Activated naive CD8-positive, alpha-beta T cell (primary cell): ENCODE data around the gene NOX3.

Experiments
- H3K27ac Mint-ChIP-seq: one replicate; pipeline ENCODE4 v1.8.0; 2021; ENCODE audit warnings: mixed read lengths
- H3K27me3 Mint-ChIP-seq: one replicate; pipeline ENCODE4 v1.8.0; 2021; ENCODE audit warnings: mixed read lengths
- H3K36me3 Mint-ChIP-seq: one replicate; pipeline ENCODE4 v1.8.0; 2021; ENCODE audit warnings: mixed read lengths
- H3K4me1 Mint-ChIP-seq: one replicate; pipeline ENCODE4 v1.8.0; 2021; ENCODE audit warnings: low read depth, mixed read lengths
- H3K4me3 Mint-ChIP-seq: one replicate; pipeline ENCODE4 v1.8.0; 2021; ENCODE audit warnings: mild to moderate bottlenecking, mixed read lengths
- H3K9me3 Mint-ChIP-seq: one replicate; pipeline ENCODE4 v1.8.0; 2021; ENCODE audit warnings: low read depth, mixed read lengths

The NOX3 gene

DNA sequence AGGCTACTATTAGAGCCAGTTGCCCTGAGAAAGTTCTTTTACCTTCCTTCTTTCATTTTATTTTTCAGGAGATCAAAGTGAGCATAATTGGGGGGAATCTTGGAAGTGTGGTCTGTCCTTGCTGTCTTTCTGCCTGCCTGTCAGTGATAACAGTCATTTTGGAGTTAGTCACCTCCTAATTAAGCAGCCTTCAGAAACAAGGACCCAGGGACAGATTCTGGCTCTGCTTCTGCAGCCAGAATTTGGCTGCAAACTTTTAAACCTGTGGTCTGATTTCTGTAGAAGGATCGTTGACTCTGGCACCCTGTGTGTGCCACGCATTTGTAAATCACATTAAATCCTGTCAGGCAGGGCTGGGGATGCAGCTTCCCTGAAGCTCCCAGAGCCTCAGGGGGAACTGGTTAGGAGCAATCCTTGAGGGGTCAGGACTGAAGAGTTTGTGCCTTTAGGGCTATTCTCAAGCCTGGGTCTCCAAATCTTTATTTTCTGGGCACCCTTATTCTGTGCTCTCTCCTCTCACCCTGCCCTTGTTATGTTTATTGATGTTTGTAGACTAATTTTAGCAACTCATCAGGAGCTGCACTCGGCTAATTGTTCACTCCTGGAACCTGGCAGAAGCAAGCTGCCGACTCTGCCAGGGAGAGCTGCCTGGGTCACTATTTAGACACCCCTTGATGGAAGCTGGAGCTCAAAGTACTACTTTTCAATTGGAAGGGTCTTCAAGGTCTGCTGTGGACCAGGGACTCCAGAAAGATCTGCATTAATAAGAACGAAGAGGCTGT, 6.8 kb downstream of the NOX3 start:
- peaks cover 17% of the 10 kb centered on the region for H3K4me1 Mint-ChIP-seq
- H3K9me3 Mint-ChIP-seq = no peaks in the 10 kb centered on the region
- peaks cover 2% of the 10 kb centered on the region for H3K27me3 Mint-ChIP-seq
- no peak overlapping the region for H3K4me3 Mint-ChIP-seq
- no peak overlapping the region for H3K27ac Mint-ChIP-seq
- H3K36me3 Mint-ChIP-seq = no peaks in the 10 kb centered on the region

DNA sequence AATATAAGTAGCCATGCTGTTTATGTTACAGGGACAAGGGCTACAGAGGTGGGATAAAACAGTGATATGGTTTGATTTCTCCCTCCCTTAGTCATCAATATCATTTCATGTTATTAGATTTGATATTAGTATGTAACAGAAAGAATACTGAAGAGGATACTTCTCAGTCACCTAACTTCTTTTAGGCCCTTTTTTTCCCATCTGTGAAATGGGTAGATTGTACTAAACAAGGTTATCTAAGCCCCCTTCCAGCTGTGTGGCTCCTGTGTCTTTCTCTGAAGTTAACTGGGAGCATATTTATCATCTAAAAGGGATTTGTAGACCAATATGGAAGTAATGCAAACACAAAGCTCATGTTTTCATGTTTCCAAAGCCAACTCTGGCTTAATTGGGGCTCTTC, 7.7 kb downstream of the NOX3 start:
- no peaks in the 10 kb centered on the region for H3K36me3 Mint-ChIP-seq
- H3K27me3 Mint-ChIP-seq = peaks cover 2% of the 10 kb centered on the region
- no peaks in the 10 kb centered on the region for H3K9me3 Mint-ChIP-seq
- peaks cover 17% of the 10 kb centered on the region for H3K4me1 Mint-ChIP-seq
- no peak overlapping the region for H3K4me3 Mint-ChIP-seq
- H3K27ac Mint-ChIP-seq = no peak overlapping the region

GRCh38 chr6:155444952-155445903, 10.4 kb downstream of the NOX3 start:
- Mint-ChIP-seq H3K9me3 (no peaks in the 10 kb centered on the region), H3K36me3 (no peaks in the 10 kb centered on the region), H3K27me3 (peaks cover 2% of the 10 kb centered on the region), H3K27ac (no peak overlapping the region), H3K4me3 (no peak overlapping the region), H3K4me1 (peaks cover 15% of the 10 kb centered on the region)

- Mint-ChIP-seq H3K4me1 (peaks cover 12% of the 10 kb centered on the region), H3K9me3 (no peaks in the 10 kb centered on the region), H3K4me3 (no peak overlapping the region), H3K36me3 (no peaks in the 10 kb centered on the region), H3K27me3 (peaks cover 2% of the 10 kb centered on the region), H3K27ac (no peak overlapping the region)
Measured at GRCh38 chr6:155444120-155444917, 11.3 kb downstream of the NOX3 start.

- no peaks in the 10 kb centered on the region for H3K27me3 Mint-ChIP-seq
- peaks cover 9% of the 10 kb centered on the region for H3K4me1 Mint-ChIP-seq
- no peaks in the 10 kb centered on the region for H3K9me3 Mint-ChIP-seq
- no peak overlapping the region for H3K4me3 Mint-ChIP-seq
- H3K27ac Mint-ChIP-seq = no peak overlapping the region
- no peaks in the 10 kb centered on the region for H3K36me3 Mint-ChIP-seq
Measured at GRCh38 chr6:155443168-155443567, 12.5 kb downstream of the NOX3 start.

GRCh38 chr6:155442562-155442961, 13.1 kb downstream of the NOX3 start:
- no peak overlapping the region for H3K27ac Mint-ChIP-seq
- H3K4me1 Mint-ChIP-seq = peaks cover 9% of the 10 kb centered on the region
- no peaks in the 10 kb centered on the region for H3K9me3 Mint-ChIP-seq
- H3K27me3 Mint-ChIP-seq = no peaks in the 10 kb centered on the region
- H3K4me3 Mint-ChIP-seq = no peak overlapping the region
- H3K36me3 Mint-ChIP-seq = no peaks in the 10 kb centered on the region

GRCh38 chr6:155441112-155441465, 14.6 kb downstream of the NOX3 start:
- Mint-ChIP-seq H3K27ac (no peak overlapping the region), H3K36me3 (no peaks in the 10 kb centered on the region), H3K27me3 (no peaks in the 10 kb centered on the region), H3K4me1 (peaks cover 9% of the 10 kb centered on the region), H3K9me3 (no peaks in the 10 kb centered on the region), H3K4me3 (no peak overlapping the region)

GRCh38 chr6:155440398-155441111, 15.1 kb downstream of the NOX3 start:
- H3K4me1 Mint-ChIP-seq = peaks cover 9% of the 10 kb centered on the region
- no peak overlapping the region for H3K27ac Mint-ChIP-seq
- no peaks in the 10 kb centered on the region for H3K9me3 Mint-ChIP-seq
- no peak overlapping the region for H3K4me3 Mint-ChIP-seq
- no peaks in the 10 kb centered on the region for H3K27me3 Mint-ChIP-seq
- no peaks in the 10 kb centered on the region for H3K36me3 Mint-ChIP-seq

DNA sequence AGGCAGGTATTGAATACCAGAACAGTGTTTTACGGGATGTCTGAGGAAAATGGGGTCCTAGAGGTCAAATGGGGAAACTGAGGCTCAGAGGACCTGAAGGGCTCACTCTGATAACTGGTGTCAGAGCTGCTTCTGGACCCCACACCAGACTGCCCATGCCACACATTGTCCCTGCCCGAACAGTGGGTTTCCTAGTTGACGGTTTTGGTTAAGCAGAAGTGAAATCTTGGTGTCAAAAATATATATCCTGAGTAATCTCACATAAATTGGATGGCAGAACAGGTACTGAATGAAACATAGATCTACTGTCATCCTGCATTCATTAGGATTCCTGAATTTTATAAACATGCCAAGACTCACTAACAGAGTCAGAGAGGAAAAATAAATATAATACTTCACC, 16.3 kb downstream of the NOX3 start:
- H3K4me3 Mint-ChIP-seq = no peak overlapping the region

GRCh38 chr6:155436981-155437749, 18.5 kb downstream of the NOX3 start:
- Mint-ChIP-seq H3K4me3 (no peak overlapping the region), H3K27me3 (no peaks in the 10 kb centered on the region), H3K36me3 (no peaks in the 10 kb centered on the region), H3K9me3 (no peaks in the 10 kb centered on the region), H3K4me1 (no peaks in the 10 kb centered on the region), H3K27ac (no peak overlapping the region)

More for the DNA sequence above, 16.3 kb downstream of the NOX3 start:
- Mint-ChIP-seq H3K9me3 (no peaks in the 10 kb centered on the region), H3K36me3 (no peaks in the 10 kb centered on the region), H3K27ac (no peak overlapping the region), H3K4me1 (peaks cover 5% of the 10 kb centered on the region), H3K27me3 (no peaks in the 10 kb centered on the region)

DNA sequence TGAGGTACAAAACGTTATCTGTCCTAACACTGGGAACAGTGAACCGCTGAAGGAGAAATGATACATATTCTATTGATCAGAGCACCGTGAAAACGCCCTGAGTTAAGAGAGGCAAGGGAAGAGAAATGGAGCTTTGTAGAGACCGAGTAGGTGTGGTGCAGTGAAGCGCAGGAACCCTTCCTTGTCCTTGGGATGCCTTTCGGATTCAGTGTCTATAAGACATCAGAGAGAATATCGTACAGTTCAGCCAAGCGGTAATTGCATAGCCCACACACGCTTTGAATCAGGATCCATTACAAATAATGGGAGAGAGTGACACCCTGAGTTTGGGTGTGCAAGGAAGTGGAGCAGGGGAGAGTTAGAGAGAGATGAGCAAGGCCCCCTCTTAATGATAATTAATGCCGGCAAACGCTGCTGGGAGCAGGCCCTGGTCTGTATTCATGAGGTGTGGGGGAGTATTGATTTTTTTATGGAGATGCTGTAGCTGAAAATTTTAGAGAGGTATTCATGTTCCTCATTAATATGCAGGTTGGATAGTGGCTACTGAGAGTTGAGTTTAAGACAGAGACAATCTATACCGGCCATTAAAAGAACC, 20.7 kb downstream of the NOX3 start:
- Mint-ChIP-seq H3K36me3 (no peaks in the 10 kb centered on the region), H3K9me3 (no peaks in the 10 kb centered on the region), H3K27ac (no peak overlapping the region), H3K4me1 (no peaks in the 10 kb centered on the region), H3K27me3 (no peaks in the 10 kb centered on the region), H3K4me3 (no peak overlapping the region)

GRCh38 chr6:155434096-155434495, 21.5 kb downstream of the NOX3 start:
- Mint-ChIP-seq H3K27me3 (no peaks in the 10 kb centered on the region), H3K36me3 (no peaks in the 10 kb centered on the region), H3K4me3 (no peak overlapping the region), H3K4me1 (no peaks in the 10 kb centered on the region), H3K27ac (no peak overlapping the region), H3K9me3 (no peaks in the 10 kb centered on the region)

GRCh38 chr6:155432293-155432692, 23.3 kb downstream of the NOX3 start:
- Mint-ChIP-seq H3K9me3 (no peaks in the 10 kb centered on the region), H3K36me3 (no peaks in the 10 kb centered on the region), H3K27ac (no peak overlapping the region), H3K4me1 (no peaks in the 10 kb centered on the region), H3K27me3 (no peaks in the 10 kb centered on the region), H3K4me3 (no peak overlapping the region)
